Measurements from ENCODE around the gene KRT14.
"Not testable (repeated sequence)": the region's sequence is repeated elsewhere in the genome, so short reads cannot be mapped to it uniquely, and the experiment has no call there.

Gene KRT14

GRCh38 chr17:41544935-41545334, 41.8 kb downstream of the KRT14 start:
- DNase-seq, result no peak

- peak; percentile 98 for DNase-seq
Measured at GRCh38 chr17:41544491-41544892, 42.2 kb downstream of the KRT14 start.

GRCh38 chr17:41542786-41543185, 43.9 kb downstream of the KRT14 start:
- DNase-seq, result not testable (repeated sequence)

- no peak for DNase-seq
Measured at GRCh38 chr17:41542357-41542756, 44.3 kb downstream of the KRT14 start.

- DNase-seq, result peak; percentile 55
Measured at GRCh38 chr17:41540921-41541625, 45.6 kb downstream of the KRT14 start.

- DNase-seq, result peak; percentile 94
Measured at GRCh38 chr17:41539979-41540701, 46.6 kb downstream of the KRT14 start.

GRCh38 chr17:41539071-41539492, 47.6 kb downstream of the KRT14 start:
- peak; percentile 62 for DNase-seq

GRCh38 chr17:41538565-41538991, 48.1 kb downstream of the KRT14 start:
- DNase-seq, result peak; percentile 53

- DNase-seq, result no peak
Measured at GRCh38 chr17:41537990-41538389, 48.7 kb downstream of the KRT14 start.

- no peak for DNase-seq
Measured at GRCh38 chr17:41537614-41537954, 49.1 kb downstream of the KRT14 start.

GRCh38 chr17:41536741-41537613, 49.7 kb downstream of the KRT14 start:
- no peak for DNase-seq

- DNase-seq, result no peak
Measured at GRCh38 chr17:41535764-41536481, 50.8 kb downstream of the KRT14 start.

GRCh38 chr17:41534899-41535546, 51.7 kb downstream of the KRT14 start:
- peak; percentile 42 for DNase-seq

GRCh38 chr17:41533613-41534012, 53.1 kb downstream of the KRT14 start:
- no peak for DNase-seq

- peak; percentile 25 for DNase-seq
Measured at GRCh38 chr17:41532947-41533570, 53.6 kb downstream of the KRT14 start.
